Endometrial microvascular endothelial cells (primary cell): ENCODE data around the gene PTPN22. TPM values are rescaled to one million over a fixed set of nuclear protein-coding genes. Genes with fewer than 3 reads are reported as not detected.

ENCODE experiments used
- in situ Hi-C: cut with HindIII; loops from 2 replicates; pipeline ENCODE4 v1.10.0; 2017; ENCODE audit warnings: low sequenced_read_pairs, low pct_unique_long_range_greater_than_20kb; ENCODE audit errors: inconsistent ontology term
- total RNA-seq: library from RNA; depleted of rRNA; stranded (reverse); fragments of >200 nt; gene quantifications from one replicate; pipeline ENCODE4 v1.2.3, GENCODE V29; 2015; ENCODE audit errors: inconsistent ontology term

PTPN22 gene
- total RNA-seq, 1 donor from 2014 or later = 26.9 TPM

GRCh38 chr1:113782406-113782805 is 89.1 kb downstream of the PTPN22 start:
- in situ Hi-C loops = no loop called here

GRCh38 chr1:113780374-113781146 is 91.0 kb downstream of the PTPN22 start:
- in situ Hi-C loops = no loop called here

- in situ Hi-C loops = no loop called here
These were observed 92.0 kb downstream of the PTPN22 start for GRCh38 chr1:113779542-113779941.

- in situ Hi-C loops = no loop called here
These were observed 94.0 kb downstream of the PTPN22 start for GRCh38 chr1:113777561-113777960.

GRCh38 chr1:113770031-113770430 is 101.5 kb downstream of the PTPN22 start:
- in situ Hi-C loops = no loop called here

GRCh38 chr1:113769601-113769970 is 101.9 kb downstream of the PTPN22 start:
- in situ Hi-C loops = no loop called here

GRCh38 chr1:113768916-113769600 is 102.5 kb downstream of the PTPN22 start:
- in situ Hi-C loops = no loop called here

GRCh38 chr1:113765306-113766230 is 105.9 kb downstream of the PTPN22 start:
- in situ Hi-C loops = no loop called here

Other genes with a start within 250 kb of the PTPN22 start
- 37.2 TPM for gene PHTF1, start 112.2 kb downstream of the PTPN22 start, total RNA-seq
- 8.9 TPM for gene RSBN1, start 59.2 kb downstream of the PTPN22 start, total RNA-seq
- gene BCL2L15, start 15.9 kb upstream of the PTPN22 start, total RNA-seq = under 0.01 TPM
- gene AP4B1, start 33.1 kb upstream of the PTPN22 start, total RNA-seq = 60.0 TPM
- gene DCLRE1B, start 33.6 kb upstream of the PTPN22 start, total RNA-seq = 8.2 TPM
- 31.6 TPM for gene HIPK1, start 57.6 kb upstream of the PTPN22 start, total RNA-seq
- gene OLFML3, start 107.8 kb upstream of the PTPN22 start, total RNA-seq = not detected